Lower leg skin (tissue), 3 donors: ENCODE results near the gene CD47.

ENCODE experiments used
- POLR2A ChIP-seq, 2 donors: fragments of 450-650 bp; IDR thresholded peaks; one replicate each; pipeline ENCODE4 v1.6.1; 2016 to 2017; ENCODE audit warnings: antibody characterized with exemption in 2 of 2, mild to moderate bottlenecking in 1 of 2, moderate library complexity in 1 of 2
- TF ChIP-seq, protein P1 (sequence below), 3 donors: fragments of 450-650 bp; IDR thresholded peaks; one replicate each; pipeline ENCODE4 v1.5.1; 2016; ENCODE audit warnings: antibody characterized with exemption in 3 of 3, mild to moderate bottlenecking in 3 of 3, moderate library complexity in 2 of 3

DNA sequence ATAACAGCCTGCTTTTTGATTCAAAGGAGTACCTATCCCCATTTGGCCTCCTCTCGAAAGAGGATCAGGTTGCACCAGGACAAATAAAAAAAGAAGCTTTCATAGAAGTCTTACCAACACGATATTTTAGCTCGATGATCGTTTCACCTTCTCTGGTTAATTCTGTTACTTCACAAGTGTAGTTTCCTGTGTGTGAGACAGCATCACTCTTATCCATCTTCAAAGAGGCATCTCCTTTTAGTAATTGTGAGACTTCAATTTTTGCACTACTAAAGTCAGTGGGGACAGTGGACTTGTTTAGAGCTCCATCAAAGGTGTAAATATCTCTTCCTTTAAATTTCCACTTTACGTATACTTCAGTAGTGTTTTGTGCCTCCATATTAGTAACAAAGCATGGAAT lies 11.0 kb downstream of the CD47 start:
- TF ChIP-seq, protein P1, sequence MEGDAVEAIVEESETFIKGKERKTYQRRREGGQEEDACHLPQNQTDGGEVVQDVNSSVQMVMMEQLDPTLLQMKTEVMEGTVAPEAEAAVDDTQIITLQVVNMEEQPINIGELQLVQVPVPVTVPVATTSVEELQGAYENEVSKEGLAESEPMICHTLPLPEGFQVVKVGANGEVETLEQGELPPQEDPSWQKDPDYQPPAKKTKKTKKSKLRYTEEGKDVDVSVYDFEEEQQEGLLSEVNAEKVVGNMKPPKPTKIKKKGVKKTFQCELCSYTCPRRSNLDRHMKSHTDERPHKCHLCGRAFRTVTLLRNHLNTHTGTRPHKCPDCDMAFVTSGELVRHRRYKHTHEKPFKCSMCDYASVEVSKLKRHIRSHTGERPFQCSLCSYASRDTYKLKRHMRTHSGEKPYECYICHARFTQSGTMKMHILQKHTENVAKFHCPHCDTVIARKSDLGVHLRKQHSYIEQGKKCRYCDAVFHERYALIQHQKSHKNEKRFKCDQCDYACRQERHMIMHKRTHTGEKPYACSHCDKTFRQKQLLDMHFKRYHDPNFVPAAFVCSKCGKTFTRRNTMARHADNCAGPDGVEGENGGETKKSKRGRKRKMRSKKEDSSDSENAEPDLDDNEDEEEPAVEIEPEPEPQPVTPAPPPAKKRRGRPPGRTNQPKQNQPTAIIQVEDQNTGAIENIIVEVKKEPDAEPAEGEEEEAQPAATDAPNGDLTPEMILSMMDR (IDR thresholded peaks at IDR 0.05) = no peak
- no peak for TF ChIP-seq POLR2A (IDR thresholded peaks at IDR 0.05)
